SU-DHL-6 (cell line): ENCODE data around the gene AGO3.

Source experiments
- H2AFZ ChIP-seq: fragments of 200-600 bp; sonication (generic); 2 replicates; pipeline ENCODE4 v1.6.1; 2014; ENCODE audit warnings: low read depth, mild to moderate bottlenecking, moderate library complexity, mixed read lengths, antibody characterized with exemption, low read length; ENCODE audit not compliant: severe bottlenecking
- H3F3A ChIP-seq: fragments of 200-600 bp; shearing (Covaris generic); 2 replicates; pipeline ENCODE4 v1.6.0; 2016; ENCODE audit warnings: antibody characterized with exemption, mild to moderate bottlenecking; ENCODE audit not compliant: insufficient read depth
- H3K27ac ChIP-seq: fragments of 200-600 bp; sonication (generic); 2 replicates; pipeline ENCODE4 v1.5.1; 2016; ENCODE audit warnings: low read depth, mild to moderate bottlenecking, low read length, moderate library complexity, mixed read lengths
- H3K27me3 ChIP-seq: fragments of 200-600 bp; sonication (generic), shearing (Covaris generic); 2 replicates; pipeline ENCODE4 v1.6.0; 2014; ENCODE audit warnings: mild to moderate bottlenecking, low read length
- H3K36me3 ChIP-seq: fragments of 200-600 bp; sonication (generic); 2 replicates; pipeline ENCODE4 v1.6.1; 2014; ENCODE audit warnings: mild to moderate bottlenecking, low read length, mixed read lengths
- H3K4me2 ChIP-seq: fragments of 300-600, 200-600 bp; shearing (Covaris generic), sonication (generic); 2 replicates; pipeline ENCODE4 v1.6.0; 2014; ENCODE audit warnings: low read length, low read depth, mild to moderate bottlenecking; ENCODE audit not compliant: poor library complexity, severe bottlenecking
- H3K4me3 ChIP-seq: fragments of 200-600 bp; sonication (generic); 2 replicates; pipeline ENCODE4 v1.5.1; 2014; ENCODE audit warnings: antibody characterized with exemption, low read length, mild to moderate bottlenecking, mixed read lengths; ENCODE audit not compliant: insufficient read depth, poor library complexity, severe bottlenecking
- H3K79me2 ChIP-seq: fragments of 200-600 bp; sonication (generic); 2 replicates; pipeline ENCODE4 v1.6.1; 2014; ENCODE audit warnings: mild to moderate bottlenecking, low read length, moderate library complexity; ENCODE audit not compliant: insufficient read depth
- H3K9ac ChIP-seq: fragments of 200-600 bp; sonication (generic); 2 replicates; pipeline ENCODE4 v1.7.0; 2014; ENCODE audit warnings: mild to moderate bottlenecking, low read length
- H3K9me2 ChIP-seq: fragments of 200-600 bp; sonication (generic); replicated peaks from 2 replicates; pipeline ENCODE4 v1.6.1; 2014; ENCODE audit warnings: low read length; ENCODE audit not compliant: insufficient read depth
- H3K9me3 ChIP-seq: fragments of 200-600 bp; sonication (generic); 2 replicates; pipeline ENCODE4 v1.6.1; 2014; ENCODE audit warnings: low read length, mixed read lengths; ENCODE audit not compliant: insufficient read depth
- H4K20me1 ChIP-seq: fragments of 200-600 bp; sonication (generic); 2 replicates; pipeline ENCODE4 v1.6.1; 2014; ENCODE audit warnings: low read depth, mild to moderate bottlenecking, antibody characterized with exemption, low read length, moderate library complexity, mixed read lengths
- CTCF ChIP-seq: fragments of 200-600 bp; sonication (generic); IDR thresholded peaks from one replicate; pipeline ENCODE4 v1.5.1; 2017; ENCODE audit warnings: antibody characterized with exemption, mild to moderate bottlenecking, low read length, moderate library complexity; ENCODE audit not compliant: insufficient read depth, poor library complexity, severe bottlenecking
- EZH2phosphoT487 ChIP-seq: fragments of 200-600 bp; sonication (generic), shearing (Covaris generic); conservative IDR thresholded peaks from 2 replicates; pipeline ENCODE4 v1.6.1; 2018; ENCODE audit warnings: mild to moderate bottlenecking, antibody characterized with exemption, low read length, moderate library complexity, mixed read lengths

The AGO3 gene

GRCh38 chr1:36031441-36031840 is 100.5 kb downstream of the AGO3 start:
- H3K9me3 ChIP-seq: no peaks in the 10 kb centered on the region

GRCh38 chr1:36034692-36035091 is 103.8 kb downstream of the AGO3 start:
- Histone ChIP-seq H3F3A (0 out of 2 replicates have a peak, but pooled peaks cover 3% of the 10 kb centered on the region), H3K9me3 (no peaks in the 10 kb centered on the region), H4K20me1 (no peaks in the 10 kb centered on the region), H3K79me2 (no peaks in the 10 kb centered on the region), H3K9ac (no peak overlapping the region), H3K9me2 (no peaks in the 10 kb centered on the region), H3K27ac (no peak overlapping the region), H3K27me3 (no peaks in the 10 kb centered on the region), H3K36me3 (peaks cover 19% of the 10 kb centered on the region; the same call in 1 of the 2 replicates), H3K4me2 (no peak overlapping the region), H2AFZ (no peak overlapping the region), H3K4me3 (no peak overlapping the region)
- no peak for TF ChIP-seq CTCF
- no peak for TF ChIP-seq EZH2phosphoT487

More at GRCh38 chr1:36031441-36031840, 100.5 kb downstream of the AGO3 start:
- Histone ChIP-seq H3K27ac (no peak overlapping the region), H3K9me2 (no peaks in the 10 kb centered on the region), H3K27me3 (no peaks in the 10 kb centered on the region), H2AFZ (no peak overlapping the region), H3K79me2 (no peaks in the 10 kb centered on the region), H3K9ac (no peak overlapping the region), H3K4me3 (no peak overlapping the region), H4K20me1 (no peaks in the 10 kb centered on the region), H3K36me3 (peaks cover 25% of the 10 kb centered on the region; the same call in 1 of the 2 replicates), H3K4me2 (no peak overlapping the region), H3F3A (0 out of 2 replicates have a peak, but pooled peaks cover 3% of the 10 kb centered on the region)
- TF ChIP-seq CTCF (no peak), EZH2phosphoT487 (no peak)

GRCh38 chr1:36035154-36035553 is 104.2 kb downstream of the AGO3 start:
- H2AFZ ChIP-seq: no peak overlapping the region
- no peaks in the 10 kb centered on the region for H4K20me1 ChIP-seq
- H3K27ac ChIP-seq: no peak overlapping the region
- TF ChIP-seq EZH2phosphoT487 (no peak), CTCF (no peak)
- peaks cover 24% of the 10 kb centered on the region; the same call in 1 of the 2 replicates for H3K36me3 ChIP-seq
- no peaks in the 10 kb centered on the region for H3K9me3 ChIP-seq
- H3K4me3 ChIP-seq: no peak overlapping the region
- H3K4me2 ChIP-seq: no peak overlapping the region
- H3F3A ChIP-seq: 0 out of 2 replicates have a peak, but pooled peaks cover 3% of the 10 kb centered on the region
- no peaks in the 10 kb centered on the region for H3K79me2 ChIP-seq
- H3K9ac ChIP-seq: no peak overlapping the region
- no peaks in the 10 kb centered on the region for H3K27me3 ChIP-seq
- no peaks in the 10 kb centered on the region for H3K9me2 ChIP-seq
